ENCODE data around the gene FADS2.

Gene FADS2

DNA sequence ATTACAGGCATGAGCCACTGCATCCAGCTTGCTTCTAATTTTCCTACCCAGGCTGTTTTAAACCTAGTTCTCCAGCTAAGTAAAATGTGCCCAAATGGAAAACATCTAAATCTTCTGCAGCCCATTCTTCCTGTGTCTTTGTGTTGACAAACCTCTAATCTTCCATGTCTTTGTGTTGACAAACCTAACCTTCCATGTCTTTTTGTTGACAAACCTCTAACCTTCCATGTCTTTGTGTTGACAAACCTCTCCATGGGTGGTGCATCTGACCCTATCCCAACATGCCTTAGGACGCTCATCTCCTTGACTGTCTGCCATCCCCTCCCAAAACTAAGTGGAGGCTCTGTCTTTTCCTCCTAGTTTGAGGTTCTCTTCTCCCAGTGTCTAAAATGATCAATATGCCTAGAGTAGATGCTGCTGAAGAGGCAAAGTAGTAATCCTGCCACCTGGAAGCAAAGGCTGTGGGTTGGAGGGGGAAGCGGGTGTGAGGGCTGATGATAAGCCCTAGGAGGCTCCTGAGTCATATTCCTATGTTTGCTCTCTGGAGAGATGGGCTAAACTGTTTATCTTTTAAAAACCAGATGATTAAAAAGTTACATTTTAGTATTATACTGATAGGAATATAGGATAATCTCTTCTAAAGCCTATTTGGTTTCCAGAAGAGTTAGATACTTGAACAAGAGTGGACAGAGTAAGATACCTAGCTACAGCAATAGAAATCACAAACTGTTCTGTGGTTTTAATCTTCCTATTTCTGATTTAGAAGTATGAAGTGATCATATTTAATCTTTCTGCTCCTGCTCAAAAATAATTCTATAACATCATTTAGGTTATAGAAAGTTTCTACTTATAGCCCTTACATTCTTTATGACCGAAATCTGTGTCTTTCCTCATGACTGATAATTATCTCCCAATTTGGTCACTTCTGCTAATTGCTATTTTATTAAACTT is 27.5 kb upstream of the FADS2 start:
- TF ChIP-seq, protein P1, sequence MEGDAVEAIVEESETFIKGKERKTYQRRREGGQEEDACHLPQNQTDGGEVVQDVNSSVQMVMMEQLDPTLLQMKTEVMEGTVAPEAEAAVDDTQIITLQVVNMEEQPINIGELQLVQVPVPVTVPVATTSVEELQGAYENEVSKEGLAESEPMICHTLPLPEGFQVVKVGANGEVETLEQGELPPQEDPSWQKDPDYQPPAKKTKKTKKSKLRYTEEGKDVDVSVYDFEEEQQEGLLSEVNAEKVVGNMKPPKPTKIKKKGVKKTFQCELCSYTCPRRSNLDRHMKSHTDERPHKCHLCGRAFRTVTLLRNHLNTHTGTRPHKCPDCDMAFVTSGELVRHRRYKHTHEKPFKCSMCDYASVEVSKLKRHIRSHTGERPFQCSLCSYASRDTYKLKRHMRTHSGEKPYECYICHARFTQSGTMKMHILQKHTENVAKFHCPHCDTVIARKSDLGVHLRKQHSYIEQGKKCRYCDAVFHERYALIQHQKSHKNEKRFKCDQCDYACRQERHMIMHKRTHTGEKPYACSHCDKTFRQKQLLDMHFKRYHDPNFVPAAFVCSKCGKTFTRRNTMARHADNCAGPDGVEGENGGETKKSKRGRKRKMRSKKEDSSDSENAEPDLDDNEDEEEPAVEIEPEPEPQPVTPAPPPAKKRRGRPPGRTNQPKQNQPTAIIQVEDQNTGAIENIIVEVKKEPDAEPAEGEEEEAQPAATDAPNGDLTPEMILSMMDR (IDR thresholded peaks at IDR 0.05) = no peak

DNA sequence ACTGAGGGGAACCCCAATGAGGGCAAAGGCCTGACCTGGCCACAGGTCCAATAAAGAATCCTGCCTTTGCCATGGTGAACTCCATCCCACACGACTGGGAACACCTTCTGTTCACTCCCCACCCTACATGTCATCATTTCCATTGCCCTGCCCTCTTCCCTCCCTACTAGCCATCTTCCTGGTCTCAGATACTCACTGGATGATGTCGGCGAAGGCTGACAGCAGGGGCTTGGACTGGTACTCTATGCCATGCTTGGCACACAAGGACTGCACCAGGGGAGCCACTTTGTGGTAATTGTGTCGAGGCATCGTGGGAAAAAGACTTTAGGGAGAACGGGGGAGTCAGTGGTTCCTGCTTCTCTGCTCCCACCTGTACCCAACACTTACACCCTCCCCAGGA is 25.5 kb upstream of the FADS2 start:
- TF ChIP-seq, protein P1 (IDR thresholded peaks at IDR 0.05) = no peak

DNA sequence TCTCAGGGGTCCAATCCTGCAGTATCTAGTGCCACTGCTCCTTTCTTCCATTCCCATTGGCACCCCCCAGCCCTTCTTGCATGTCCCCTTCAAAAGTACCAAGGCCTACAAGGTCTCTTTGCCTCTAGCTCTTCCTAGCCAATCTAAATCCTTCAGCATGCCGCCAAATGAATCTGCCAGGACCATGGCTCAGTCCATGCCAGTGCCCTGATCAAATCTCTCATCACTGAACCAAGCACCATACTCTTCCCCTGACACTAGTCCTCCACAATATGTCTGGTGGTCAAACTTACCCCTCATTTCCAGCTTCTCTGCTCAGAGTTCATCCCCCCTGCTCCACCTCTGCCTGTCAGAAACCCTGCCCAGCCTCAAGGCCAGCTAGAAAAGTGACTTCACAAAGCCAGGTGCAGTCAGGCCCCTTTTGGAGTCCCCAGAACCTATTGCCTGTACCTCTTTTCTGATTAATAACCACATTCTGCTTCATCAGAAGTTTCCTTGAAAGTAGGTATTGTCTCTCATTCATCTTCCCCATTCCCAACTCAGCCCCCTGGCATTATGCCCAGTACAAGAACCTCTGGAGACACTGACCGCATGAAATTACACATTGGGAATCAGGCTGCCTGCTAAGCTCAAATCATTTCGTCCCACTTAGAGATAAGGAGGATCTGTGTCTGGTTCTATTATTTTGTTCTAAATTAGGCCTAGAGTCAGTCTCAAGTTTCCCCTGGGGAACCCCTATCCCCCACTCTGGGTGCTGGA is 24.0 kb upstream of the FADS2 start:
- TF ChIP-seq, protein P1 (IDR thresholded peaks at IDR 0.05) = no peak

DNA sequence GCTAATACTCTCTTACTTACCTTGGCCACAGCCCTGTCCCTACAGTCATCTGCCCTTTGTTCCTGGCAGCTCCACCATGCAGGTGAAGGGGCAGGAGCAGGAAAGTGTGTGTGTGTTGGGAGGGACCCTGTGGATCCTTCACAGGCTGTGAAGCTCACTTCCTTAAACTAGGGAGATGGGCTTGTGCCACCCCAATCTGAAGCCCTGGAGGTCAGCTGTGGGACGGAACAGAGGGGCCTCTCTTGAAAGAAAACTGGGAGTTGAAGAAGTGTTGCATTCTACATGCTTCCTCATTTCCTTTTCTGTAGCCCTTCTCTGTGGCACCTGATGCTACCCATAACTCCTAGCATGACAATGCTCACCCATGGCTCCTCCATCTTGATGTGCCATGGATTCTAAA is 23.0 kb upstream of the FADS2 start:
- TF ChIP-seq, protein P1 (IDR thresholded peaks at IDR 0.05) = no peak

DNA sequence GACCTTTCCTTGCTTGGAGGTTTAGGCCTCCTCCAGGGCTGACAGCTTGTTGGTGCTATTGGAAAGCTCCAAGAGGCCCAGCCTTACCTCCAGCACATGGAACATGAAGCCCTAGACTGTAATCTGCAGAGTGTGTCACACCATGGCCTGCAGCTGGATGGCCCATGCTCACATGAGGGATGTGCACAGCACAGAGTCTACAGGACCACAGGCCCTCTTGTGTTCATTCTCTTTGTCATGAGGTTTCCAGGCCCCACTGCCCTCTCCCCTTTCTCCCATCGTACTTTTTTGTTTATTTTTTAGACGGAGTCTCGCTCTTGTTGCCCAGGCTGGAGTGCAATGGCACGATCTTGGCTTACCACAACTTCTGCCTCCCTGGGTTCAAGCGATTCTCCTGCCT is 21.3 kb upstream of the FADS2 start:
- TF ChIP-seq, protein P1 (IDR thresholded peaks at IDR 0.05) = no peak

DNA sequence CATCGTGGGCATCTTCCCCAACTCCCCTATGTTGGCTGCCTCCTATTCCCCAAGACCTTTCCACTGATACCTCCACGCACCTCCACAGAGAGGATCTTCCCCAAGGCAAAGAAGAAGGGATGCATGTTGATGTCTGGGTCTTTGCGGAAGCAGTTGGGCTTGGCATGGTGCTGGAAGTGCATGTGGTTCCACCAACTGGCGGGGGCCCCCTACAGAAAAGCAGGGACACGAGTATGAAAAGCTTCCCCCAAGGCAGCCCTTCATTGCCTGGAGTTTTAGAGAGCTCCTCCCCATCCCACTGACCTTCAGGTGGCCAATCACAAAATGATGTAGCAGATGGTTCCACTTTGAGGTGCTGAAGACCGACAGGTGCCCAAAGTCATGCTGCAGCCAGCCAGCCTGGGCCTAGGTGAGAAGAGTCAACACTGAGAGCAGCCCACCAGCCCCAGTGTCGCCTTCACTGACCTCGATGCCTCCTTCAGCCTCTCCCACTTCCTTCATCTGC is 17.4 kb upstream of the FADS2 start:
- TF ChIP-seq, protein P1 (IDR thresholded peaks at IDR 0.05) = no peak

DNA sequence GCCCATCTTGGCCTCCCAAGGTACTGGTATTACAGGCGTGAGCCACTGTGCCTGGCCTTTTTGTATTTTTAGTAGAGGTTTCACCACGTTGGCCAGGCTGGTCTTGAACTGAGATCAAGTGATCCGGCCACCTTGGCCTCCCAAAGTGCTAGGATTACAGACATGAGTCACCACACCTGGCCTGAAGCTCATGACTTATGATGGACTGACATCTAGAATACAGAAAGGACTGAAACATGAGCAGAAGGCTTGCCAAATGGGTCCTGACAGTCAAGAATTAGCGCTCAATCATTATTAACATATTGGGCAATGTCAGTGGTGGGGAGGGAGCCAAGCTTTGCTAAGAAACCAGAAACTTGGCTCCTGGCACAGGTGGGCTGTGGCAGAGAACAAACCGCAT is 16.3 kb upstream of the FADS2 start:
- TF ChIP-seq, protein P1 (IDR thresholded peaks at IDR 0.05) = no peak
